Mesothelial cell of epicardium (in vitro differentiated cells): Measurements from ENCODE around the gene ELOVL2. TPM values are rescaled to one million over a fixed set of nuclear protein-coding genes. Genes with fewer than 3 reads are reported as not detected.

Experiments
- DNase-seq, 2 experiments: peaks; one replicate each; pipeline ENCODE4 v3.0.0; 2021; ENCODE audit warnings: low spot score in 2 of 2; ENCODE audit not compliant: unreplicated experiment in 2 of 2
- H3K27ac Mint-ChIP-seq: 2 replicates; pipeline ENCODE4 v1.8.0; 2021; ENCODE audit warnings: mixed read lengths
- H3K27me3 Mint-ChIP-seq: 2 replicates; pipeline ENCODE4 v1.8.0; 2021; ENCODE audit warnings: low read depth, mixed read lengths
- H3K36me3 Mint-ChIP-seq: 2 replicates; pipeline ENCODE4 v1.8.0; 2021; ENCODE audit warnings: mixed read lengths
- H3K4me1 Mint-ChIP-seq: 2 replicates; pipeline ENCODE4 v1.8.0; 2021; ENCODE audit warnings: mixed read lengths
- H3K4me3 Mint-ChIP-seq: 2 replicates; pipeline ENCODE4 v1.8.0; 2021; ENCODE audit warnings: mild to moderate bottlenecking, moderate library complexity, mixed read lengths
- H3K9me3 Mint-ChIP-seq: 2 replicates; pipeline ENCODE4 v1.8.0; 2021; ENCODE audit warnings: mixed read lengths
- CTCF ChIP-seq: fragments of 200-600 bp; sonication (generic); IDR thresholded peaks from one replicate; pipeline ENCODE4 v1.5.0; 2021; ENCODE audit warnings: antibody characterized with exemption; ENCODE audit not compliant: unreplicated experiment
- total RNA-seq: library from RNA; stranded (reverse); gene quantifications from 3 replicates; pipeline ENCODE4 v1.2.1, GENCODE V29; 2021

The ELOVL2 gene
- total RNA-seq, 1 donor from 2014 or later = 1.6 TPM

GRCh38 chr6:11085758-11086435 lies 41.8 kb upstream of the ELOVL2 start:
- no peak overlapping the region for H3K27ac Mint-ChIP-seq
- DNase-seq = peak in 1 of 2 experiments; percentile 10
- H3K36me3 Mint-ChIP-seq = no peaks in the 10 kb centered on the region
- no peak overlapping the region for H3K4me3 Mint-ChIP-seq
- H3K9me3 Mint-ChIP-seq = no peaks in the 10 kb centered on the region
- peaks cover 5% of the 10 kb centered on the region for H3K4me1 Mint-ChIP-seq
- H3K27me3 Mint-ChIP-seq = no peaks in the 10 kb centered on the region
- TF ChIP-seq CTCF = no peak

GRCh38 chr6:11083956-11084355 lies 39.9 kb upstream of the ELOVL2 start:
- Mint-ChIP-seq H3K9me3 (no peaks in the 10 kb centered on the region), H3K27ac (no peak overlapping the region), H3K4me3 (no peak overlapping the region), H3K27me3 (no peaks in the 10 kb centered on the region), H3K4me1 (peaks cover 4% of the 10 kb centered on the region), H3K36me3 (no peaks in the 10 kb centered on the region)
- no peak for TF ChIP-seq CTCF
- DNase-seq = no peak

- Mint-ChIP-seq H3K27ac (no peak overlapping the region), H3K36me3 (no peaks in the 10 kb centered on the region), H3K4me3 (no peak overlapping the region), H3K27me3 (no peaks in the 10 kb centered on the region), H3K9me3 (no peaks in the 10 kb centered on the region), H3K4me1 (no peaks in the 10 kb centered on the region)
- no peak for TF ChIP-seq CTCF
- no peak for DNase-seq
Measured at GRCh38 chr6:11083491-11083890, 39.4 kb upstream of the ELOVL2 start.

- H3K4me3 Mint-ChIP-seq = no peak overlapping the region
- H3K9me3 Mint-ChIP-seq = no peaks in the 10 kb centered on the region
- DNase-seq = no peak
- no peak overlapping the region for H3K27ac Mint-ChIP-seq
- TF ChIP-seq CTCF = no peak
- peaks cover 13% of the 10 kb centered on the region for H3K4me1 Mint-ChIP-seq
- H3K36me3 Mint-ChIP-seq = no peaks in the 10 kb centered on the region
- H3K27me3 Mint-ChIP-seq = no peaks in the 10 kb centered on the region
Measured at GRCh38 chr6:11080296-11080695, 36.2 kb upstream of the ELOVL2 start.

- Mint-ChIP-seq H3K27me3 (no peaks in the 10 kb centered on the region), H3K4me3 (no peak overlapping the region), H3K36me3 (no peaks in the 10 kb centered on the region), H3K27ac (no peak overlapping the region), H3K9me3 (no peaks in the 10 kb centered on the region), H3K4me1 (peaks cover 13% of the 10 kb centered on the region)
- TF ChIP-seq CTCF = no peak
- DNase-seq = no peak
Measured at GRCh38 chr6:11078266-11078665, 34.2 kb upstream of the ELOVL2 start.
